Upper lobe of left lung (tissue), 4 donors: ENCODE results near the gene CRYAA.
"Not testable (repeated sequence)": the region's sequence is repeated elsewhere in the genome, so short reads cannot be mapped to it uniquely, and the experiment has no call there.

Experiments
- CTCF ChIP-seq, 6 experiments: fragments of 450-650 bp in 4 of 6; fragments of 200-600 bp in 2 of 6; sonication (generic) in 2 of 6; IDR thresholded peaks; one replicate each; pipeline ENCODE4 v1.5.1; 2016 to 2019; ENCODE audit warnings: antibody characterized with exemption in 6 of 6
- EP300 ChIP-seq, 4 donors: sonication (generic); formaldehyde crosslinking; IDR thresholded peaks; one replicate each; pipeline ENCODE4 v1.5.1; 2017; ENCODE audit warnings: antibody characterized with exemption in 4 of 4, control low read depth in 2 of 4
- POLR2A ChIP-seq, 4 donors: fragments of 450-650 bp; IDR thresholded peaks; one replicate each; pipeline ENCODE4 v1.5.1; 2016 to 2017; ENCODE audit warnings: antibody characterized with exemption in 4 of 4, mild to moderate bottlenecking in 2 of 4

GRCh38 chr21:43168708-43169107 is at the start of gene CRYAA:
- not testable (repeated sequence) for TF ChIP-seq CTCF, POLR2A, EP300 (IDR thresholded peaks at IDR 0.05)
